GM12891 (cell line): ENCODE data around the gene PTPRN2.

Source experiments
- PAX5 ChIP-seq: IDR thresholded peaks from 2 replicates; pipeline ENCODE4 v1.6.1; 2011; ENCODE audit warnings: low read length, moderate library complexity, mild to moderate bottlenecking; ENCODE audit not compliant: insufficient read depth, severe bottlenecking
- POLR2A ChIP-seq: IDR thresholded peaks from 2 replicates; pipeline ENCODE4 v1.6.1; 2011; ENCODE audit warnings: low read depth, low read length, control low read depth
- POLR2AphosphoS5 ChIP-seq: IDR thresholded peaks from 2 replicates; pipeline ENCODE4 v1.6.1; 2011; ENCODE audit warnings: low read depth, low read length, control low read depth
- SPI1 ChIP-seq: IDR thresholded peaks from 2 replicates; pipeline ENCODE4 v1.6.1; 2011; ENCODE audit warnings: low read depth, low read length, control low read depth
- TAF1 ChIP-seq: IDR thresholded peaks from 2 replicates; pipeline ENCODE4 v1.6.1; 2011; ENCODE audit warnings: low read depth, low read length, control low read depth

- TF ChIP-seq POLR2A: no peak
- no peak for TF ChIP-seq PAX5
- no peak for TF ChIP-seq TAF1
- no peak for TF ChIP-seq POLR2AphosphoS5
- TF ChIP-seq SPI1: no peak
Measured at GRCh38 chr7:158321936-158322615, 265.5 kb downstream of the PTPRN2 start.
